ENCODE measurements around the gene TIMP1. TPM values are rescaled to one million over a fixed set of nuclear protein-coding genes. Genes with fewer than 3 reads are reported as not detected.
A peak's percentile ranks its signal among the peaks of the same experiment; 100 is the strongest.

Gene TIMP1
- total and polyA plus RNA-seq, 8 donors = 11.5 to 292 (median 105) TPM

- FAIRE-seq (no peak), DNase-seq (no peak), ATAC-seq (no peak)
- intact Hi-C loops (cut with DNase I) = no loop called here
- no peak for TF ChIP-seq CTCF (IDR thresholded peaks at IDR 0.05)
- WGBS, 2 donors = 49 to 63% methylated on average over 9 of the region's 9 CpGs
- Histone ChIP-seq H3K4me3 (no peak overlapping the region), H3K9me3 (no peaks in the 10 kb centered on the region), H3K4me1 (no peaks in the 10 kb centered on the region), H3K27me3 (no peaks in the 10 kb centered on the region), H3K36me3 (no peaks in the 10 kb centered on the region), H3K27ac (no peak overlapping the region)
Measured at GRCh38 chrX:47620303-47620685, 38.1 kb downstream of the TIMP1 start.

- Histone ChIP-seq H3K27ac (no peak overlapping the region), H3K4me3 (no peak overlapping the region), H3K27me3 (no peaks in the 10 kb centered on the region), H3K4me1 (no peaks in the 10 kb centered on the region), H3K36me3 (no peaks in the 10 kb centered on the region), H3K9me3 (no peaks in the 10 kb centered on the region)
- DNase-seq (no peak), ATAC-seq (no peak), FAIRE-seq (no peak)
- 73 to 79% methylated on average over 6 of the region's 6 CpGs for WGBS, 2 donors
- intact Hi-C loops (cut with DNase I) = no loop called here
- TF ChIP-seq CTCF (IDR thresholded peaks at IDR 0.05) = no peak
Measured at GRCh38 chrX:47621851-47622250, 39.6 kb downstream of the TIMP1 start.

- DNase-seq (peak in 5 of 6 donors; percentile 44 to 66 (median 48)), ATAC-seq (peak; percentile 44 to 79 (median 76)), FAIRE-seq (no peak)
- peak overlapping the region in 2 of 4 donors; percentile 8 to 30 for H3K4me3 ChIP-seq
- H3K27me3 ChIP-seq = no peaks in the 10 kb centered on the region
- H3K4me1 ChIP-seq = no peaks in the 10 kb centered on the region
- H3K36me3 ChIP-seq = no peaks in the 10 kb centered on the region
- no peaks in the 10 kb centered on the region for H3K9me3 ChIP-seq
- H3K27ac ChIP-seq = no peak overlapping the region
- no peak for TF ChIP-seq CTCF (IDR thresholded peaks at IDR 0.05)
- intact Hi-C loops (cut with DNase I) = no loop called here
- 1 to 25% methylated on average over 35 of the region's 35 CpGs for WGBS, 2 donors
Measured at GRCh38 chrX:47623540-47624027, 41.3 kb downstream of the TIMP1 start.

- H3K4me3 ChIP-seq = no peak overlapping the region
- FAIRE-seq = no peak
- H3K36me3 ChIP-seq = no peaks in the 10 kb centered on the region
- intact Hi-C loops (cut with DNase I) = no loop called here
- H3K27me3 ChIP-seq = no peaks in the 10 kb centered on the region
- no peak for ATAC-seq
- WGBS, 2 donors = 86 to 88% methylated on average over 2 of the region's 2 CpGs
- no peaks in the 10 kb centered on the region for H3K9me3 ChIP-seq
- TF ChIP-seq CTCF (IDR thresholded peaks at IDR 0.05) = no peak
- DNase-seq = no peak
- no peak overlapping the region for H3K27ac ChIP-seq
- no peaks in the 10 kb centered on the region for H3K4me1 ChIP-seq
Measured at GRCh38 chrX:47625365-47625764, 43.1 kb downstream of the TIMP1 start.

GRCh38 chrX:47628982-47629381, 46.7 kb downstream of the TIMP1 start:
- ATAC-seq (no peak), FAIRE-seq (no peak), DNase-seq (no peak)
- 71 to 95% methylated on average over 1 of the region's 1 CpG for WGBS, 2 donors
- intact Hi-C loops (cut with DNase I) = no loop called here
- TF ChIP-seq CTCF (IDR thresholded peaks at IDR 0.05) = no peak
- Histone ChIP-seq H3K27me3 (no peaks in the 10 kb centered on the region), H3K27ac (no peak overlapping the region), H3K4me3 (no peak overlapping the region), H3K4me1 (no peaks in the 10 kb centered on the region), H3K36me3 (no peaks in the 10 kb centered on the region), H3K9me3 (no peaks in the 10 kb centered on the region)

All from pancreas (tissue), 10 donors.